Right forelimb (tissue), 1 donor: ENCODE results near the gene CDK5RAP2.
"Not testable (repeated sequence)": the region's sequence is repeated elsewhere in the genome, so short reads cannot be mapped to it uniquely, and the experiment has no call there.

Experiments used
- DNase-seq: peaks from one replicate; pipeline ENCODE4 v3.0.0-alpha.2; 2018

Gene CDK5RAP2

GRCh38 chr9:120587328-120587727 lies 7.4 kb upstream of the CDK5RAP2 start:
- no peak for DNase-seq

GRCh38 chr9:120583958-120584369 lies 4.0 kb upstream of the CDK5RAP2 start:
- peak; percentile 67 for DNase-seq

GRCh38 chr9:120579139-120580050 lies 572 bp downstream of the CDK5RAP2 start:
- DNase-seq, result no peak

GRCh38 chr9:120574473-120574872 lies 5.5 kb downstream of the CDK5RAP2 start:
- DNase-seq, result no peak

GRCh38 chr9:120572472-120572871 lies 7.5 kb downstream of the CDK5RAP2 start:
- DNase-seq, result no peak

GRCh38 chr9:120571443-120572257 lies 8.3 kb downstream of the CDK5RAP2 start:
- DNase-seq, result peak; percentile 81

- no peak for DNase-seq
Measured at GRCh38 chr9:120570296-120570695, 9.7 kb downstream of the CDK5RAP2 start.

- DNase-seq, result no peak
Measured at GRCh38 chr9:120569556-120569955, 10.4 kb downstream of the CDK5RAP2 start.

- DNase-seq, result no peak
Measured at GRCh38 chr9:120568816-120569215, 11.2 kb downstream of the CDK5RAP2 start.

- DNase-seq, result no peak
Measured at GRCh38 chr9:120567874-120568273, 12.1 kb downstream of the CDK5RAP2 start.

GRCh38 chr9:120567081-120567480 lies 12.9 kb downstream of the CDK5RAP2 start:
- no peak for DNase-seq

GRCh38 chr9:120564589-120564988 lies 15.4 kb downstream of the CDK5RAP2 start:
- DNase-seq, result no peak

GRCh38 chr9:120562861-120563443 lies 17.0 kb downstream of the CDK5RAP2 start:
- DNase-seq, result no peak

GRCh38 chr9:120561709-120562108 lies 18.3 kb downstream of the CDK5RAP2 start:
- DNase-seq, result no peak

- DNase-seq, result no peak
Measured at GRCh38 chr9:120559546-120559945, 20.4 kb downstream of the CDK5RAP2 start.

- no peak for DNase-seq
Measured at GRCh38 chr9:120558454-120558853, 21.5 kb downstream of the CDK5RAP2 start.

GRCh38 chr9:120557205-120557604 lies 22.8 kb downstream of the CDK5RAP2 start:
- DNase-seq, result no peak

GRCh38 chr9:120556775-120557174 lies 23.2 kb downstream of the CDK5RAP2 start:
- no peak for DNase-seq

- no peak for DNase-seq
Measured at GRCh38 chr9:120555839-120556238, 24.1 kb downstream of the CDK5RAP2 start.

GRCh38 chr9:120552210-120552704 lies 27.7 kb downstream of the CDK5RAP2 start:
- DNase-seq, result not testable (repeated sequence)

GRCh38 chr9:120545701-120546550 lies 34.0 kb downstream of the CDK5RAP2 start:
- DNase-seq, result no peak

- DNase-seq, result no peak
Measured at GRCh38 chr9:120544441-120544840, 35.5 kb downstream of the CDK5RAP2 start.
